Neural crest cell (in vitro differentiated cells): ENCODE measurements around the gene ALK. TPM values are rescaled to one million over a fixed set of nuclear protein-coding genes. Genes with fewer than 3 reads are reported as not detected.

Source experiments
- DNase-seq: peaks from one replicate; pipeline ENCODE4 v3.0.0; 2021; ENCODE audit warnings: low read depth, mixed read lengths, low spot score
- H3K27ac Mint-ChIP-seq: one replicate; pipeline ENCODE4 v1.8.0; 2021; ENCODE audit warnings: mild to moderate bottlenecking, mixed read lengths; ENCODE audit not compliant: unreplicated experiment
- H3K27me3 Mint-ChIP-seq: 2 replicates; pipeline ENCODE4 v1.8.0; 2021; ENCODE audit warnings: low read depth, mild to moderate bottlenecking, mixed read lengths
- H3K36me3 Mint-ChIP-seq: 2 replicates; pipeline ENCODE4 v1.8.0; 2021; ENCODE audit warnings: low read depth, mild to moderate bottlenecking, mixed read lengths
- H3K4me1 Mint-ChIP-seq: 2 replicates; pipeline ENCODE4 v1.8.0; 2021; ENCODE audit warnings: mixed read lengths
- H3K4me3 Mint-ChIP-seq: one replicate; pipeline ENCODE4 v1.8.0; 2021; ENCODE audit warnings: mild to moderate bottlenecking, mixed read lengths
- H3K9me3 Mint-ChIP-seq: 2 replicates; pipeline ENCODE4 v1.8.0; 2021; ENCODE audit warnings: mixed read lengths
- CTCF ChIP-seq: fragments of 200-600 bp; sonication (generic); conservative IDR thresholded peaks from 2 replicates; pipeline ENCODE4 v1.5.0; 2021; ENCODE audit warnings: antibody characterized with exemption, mild to moderate bottlenecking
- total RNA-seq: library from RNA; stranded (reverse); gene quantifications from 2 replicates; pipeline ENCODE4 v1.2.1, GENCODE V29; 2021

The ALK gene
- total RNA-seq, 1 donor from 2014 or later: 2.0 TPM

GRCh38 chr2:29638641-29639040 lies 282.7 kb downstream of the ALK start:
- TF ChIP-seq CTCF: no peak
- Mint-ChIP-seq H3K4me1 (peaks cover 8% of the 10 kb centered on the region), H3K9me3 (peaks cover 4% of the 10 kb centered on the region), H3K4me3 (no peak overlapping the region), H3K27ac (no peak overlapping the region), H3K27me3 (no peaks in the 10 kb centered on the region), H3K36me3 (no peaks in the 10 kb centered on the region)
- DNase-seq: no peak

DNA sequence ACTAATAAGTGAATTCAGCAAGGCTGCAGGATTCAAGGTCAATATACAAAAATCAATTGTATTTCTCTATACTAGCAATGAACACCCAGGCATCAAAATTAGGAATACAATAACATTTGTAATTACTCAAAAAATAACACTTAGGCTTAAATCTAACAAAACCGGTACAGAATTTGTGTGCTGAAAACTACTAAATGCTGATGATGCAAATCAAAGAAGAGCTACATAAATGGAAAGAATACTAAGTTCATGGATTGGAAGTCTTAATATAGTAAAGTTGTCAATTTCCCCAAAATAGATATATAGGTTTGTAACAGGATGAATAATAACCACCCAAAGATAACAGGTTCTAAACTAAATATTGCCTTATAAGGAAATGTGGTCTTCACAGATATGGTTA lies 286.5 kb downstream of the ALK start:
- DNase-seq: no peak
- no peak for TF ChIP-seq CTCF
- H3K9me3 Mint-ChIP-seq: peaks cover 4% of the 10 kb centered on the region
- H3K4me3 Mint-ChIP-seq: no peak overlapping the region
- no peak overlapping the region for H3K27ac Mint-ChIP-seq
- peaks cover 2% of the 10 kb centered on the region for H3K4me1 Mint-ChIP-seq
- H3K36me3 Mint-ChIP-seq: no peaks in the 10 kb centered on the region
- no peaks in the 10 kb centered on the region for H3K27me3 Mint-ChIP-seq

GRCh38 chr2:29632018-29632417 lies 289.4 kb downstream of the ALK start:
- no peaks in the 10 kb centered on the region for H3K27me3 Mint-ChIP-seq
- H3K9me3 Mint-ChIP-seq: peaks cover 4% of the 10 kb centered on the region
- TF ChIP-seq CTCF: no peak
- H3K36me3 Mint-ChIP-seq: no peaks in the 10 kb centered on the region
- peaks cover 15% of the 10 kb centered on the region for H3K4me1 Mint-ChIP-seq
- no peak for DNase-seq
- no peak overlapping the region for H3K27ac Mint-ChIP-seq
- H3K4me3 Mint-ChIP-seq: no peak overlapping the region

GRCh38 chr2:29629495-29629894 lies 291.9 kb downstream of the ALK start:
- H3K36me3 Mint-ChIP-seq: no peaks in the 10 kb centered on the region
- no peak for TF ChIP-seq CTCF
- no peak overlapping the region for H3K4me3 Mint-ChIP-seq
- no peaks in the 10 kb centered on the region for H3K9me3 Mint-ChIP-seq
- no peak for DNase-seq
- peaks cover 16% of the 10 kb centered on the region for H3K4me1 Mint-ChIP-seq
- H3K27me3 Mint-ChIP-seq: no peaks in the 10 kb centered on the region
- H3K27ac Mint-ChIP-seq: no peak overlapping the region

DNA sequence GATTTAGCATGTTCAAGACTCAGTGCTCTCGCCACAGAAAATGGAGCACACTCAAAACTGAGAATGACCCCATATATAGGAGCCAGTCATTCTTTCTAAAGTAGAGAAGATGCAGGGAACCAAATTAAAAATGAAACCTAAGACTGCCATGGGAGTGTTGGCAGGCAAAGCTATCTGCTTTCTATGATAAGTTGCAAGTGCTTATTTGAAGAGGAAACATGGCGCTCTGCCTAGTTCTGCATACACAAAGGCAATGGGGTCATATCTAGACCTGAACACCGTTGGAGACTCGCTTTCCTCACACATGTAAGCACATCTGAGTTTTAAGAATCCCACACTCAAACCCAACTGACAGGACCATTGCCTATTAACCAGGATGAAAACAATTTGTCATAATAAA lies 292.5 kb downstream of the ALK start:
- Mint-ChIP-seq H3K4me3 (no peak overlapping the region), H3K36me3 (no peaks in the 10 kb centered on the region), H3K27me3 (no peaks in the 10 kb centered on the region), H3K4me1 (peaks cover 16% of the 10 kb centered on the region), H3K9me3 (no peaks in the 10 kb centered on the region), H3K27ac (no peak overlapping the region)
- no peak for TF ChIP-seq CTCF
- DNase-seq: no peak
